ENCODE results near the gene ZNF689.

The ZNF689 gene

GRCh38 chr16:30559690-30560089, 50.5 kb downstream of the ZNF689 start:
- no peak for DNase-seq

GRCh38 chr16:30558789-30559377, 51.3 kb downstream of the ZNF689 start:
- no peak for DNase-seq

GRCh38 chr16:30557957-30558788, 52.0 kb downstream of the ZNF689 start, which contains the start of gene ZNF764:
TSS of gene ZNF764 (minus strand) at chr16:30558374. CDS start at chr16:30558182, 192 bp downstream.
- peak; percentile 92 for DNase-seq

GRCh38 chr16:30557707-30557956, 52.6 kb downstream of the ZNF689 start:
- DNase-seq = no peak

- DNase-seq = no peak
Observed at GRCh38 chr16:30556125-30556473, 54.1 kb downstream of the ZNF689 start.

GRCh38 chr16:30555315-30556124, 54.7 kb downstream of the ZNF689 start:
- DNase-seq = no peak

GRCh38 chr16:30554557-30555314, 55.5 kb downstream of the ZNF689 start:
- DNase-seq = no peak

GRCh38 chr16:30553393-30553899, 56.7 kb downstream of the ZNF689 start:
- no peak for DNase-seq

- no peak for DNase-seq
Observed at GRCh38 chr16:30552956-30553355, 57.2 kb downstream of the ZNF689 start.
